ENCODE measurements around the gene EPHB4. TPM values are rescaled to one million over a fixed set of nuclear protein-coding genes. Genes with fewer than 3 reads are reported as not detected.

Gene EPHB4
- total RNA-seq, 2 donors from 2014 or later = 33.6 to 46.4 TPM

- DNase-seq (no peak), ATAC-seq (no peak)
- no peak for TF ChIP-seq POLR2A (IDR thresholded peaks at IDR 0.05)
- TF ChIP-seq, protein P1, sequence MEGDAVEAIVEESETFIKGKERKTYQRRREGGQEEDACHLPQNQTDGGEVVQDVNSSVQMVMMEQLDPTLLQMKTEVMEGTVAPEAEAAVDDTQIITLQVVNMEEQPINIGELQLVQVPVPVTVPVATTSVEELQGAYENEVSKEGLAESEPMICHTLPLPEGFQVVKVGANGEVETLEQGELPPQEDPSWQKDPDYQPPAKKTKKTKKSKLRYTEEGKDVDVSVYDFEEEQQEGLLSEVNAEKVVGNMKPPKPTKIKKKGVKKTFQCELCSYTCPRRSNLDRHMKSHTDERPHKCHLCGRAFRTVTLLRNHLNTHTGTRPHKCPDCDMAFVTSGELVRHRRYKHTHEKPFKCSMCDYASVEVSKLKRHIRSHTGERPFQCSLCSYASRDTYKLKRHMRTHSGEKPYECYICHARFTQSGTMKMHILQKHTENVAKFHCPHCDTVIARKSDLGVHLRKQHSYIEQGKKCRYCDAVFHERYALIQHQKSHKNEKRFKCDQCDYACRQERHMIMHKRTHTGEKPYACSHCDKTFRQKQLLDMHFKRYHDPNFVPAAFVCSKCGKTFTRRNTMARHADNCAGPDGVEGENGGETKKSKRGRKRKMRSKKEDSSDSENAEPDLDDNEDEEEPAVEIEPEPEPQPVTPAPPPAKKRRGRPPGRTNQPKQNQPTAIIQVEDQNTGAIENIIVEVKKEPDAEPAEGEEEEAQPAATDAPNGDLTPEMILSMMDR (IDR thresholded peaks at IDR 0.05) = no peak
- Histone ChIP-seq H3K36me3 (replicated peaks in 1 of 2; ENCODE audit: insufficient read depth in 1 of 2, low read depth in 2 of 2) (no peaks in the 10 kb centered on the region), H3K4me3 (no peak overlapping the region), H3K4me1 (peaks cover 14% of the 10 kb centered on the region), H3K9me3 (no peaks in the 10 kb centered on the region), H3K27me3 (no peaks in the 10 kb centered on the region), H3K27ac (no peak overlapping the region)
- intact Hi-C loops (cut with DNase I) = no loop called here
- WGBS, 2 donors = 61 to 69% methylated on average over 9 of the region's 9 CpGs
These were observed 38.3 kb downstream of the EPHB4 start for GRCh38 chr7:100789055-100789454.

- no peak for DNase-seq
- no peak overlapping the region for H3K27ac ChIP-seq
- H3K36me3 ChIP-seq (replicated peaks in 1 of 2; ENCODE audit: insufficient read depth in 1 of 2, low read depth in 2 of 2) = no peaks in the 10 kb centered on the region
- intact Hi-C loops (cut with DNase I) = no loop called here
- no peaks in the 10 kb centered on the region for H3K27me3 ChIP-seq
- peaks cover under 1% of the 10 kb centered on the region for H3K4me1 ChIP-seq
- TF ChIP-seq POLR2A (IDR thresholded peaks at IDR 0.05) = no peak
- TF ChIP-seq, protein P1 (IDR thresholded peaks at IDR 0.05) = no peak
- no peak overlapping the region for H3K4me3 ChIP-seq
- no peaks in the 10 kb centered on the region for H3K9me3 ChIP-seq
- 67 to 70% methylated on average over 1 of the region's 1 CpG for WGBS, 2 donors
- no peak for ATAC-seq
These were observed 41.0 kb downstream of the EPHB4 start for GRCh38 chr7:100786323-100786722.

DNA sequence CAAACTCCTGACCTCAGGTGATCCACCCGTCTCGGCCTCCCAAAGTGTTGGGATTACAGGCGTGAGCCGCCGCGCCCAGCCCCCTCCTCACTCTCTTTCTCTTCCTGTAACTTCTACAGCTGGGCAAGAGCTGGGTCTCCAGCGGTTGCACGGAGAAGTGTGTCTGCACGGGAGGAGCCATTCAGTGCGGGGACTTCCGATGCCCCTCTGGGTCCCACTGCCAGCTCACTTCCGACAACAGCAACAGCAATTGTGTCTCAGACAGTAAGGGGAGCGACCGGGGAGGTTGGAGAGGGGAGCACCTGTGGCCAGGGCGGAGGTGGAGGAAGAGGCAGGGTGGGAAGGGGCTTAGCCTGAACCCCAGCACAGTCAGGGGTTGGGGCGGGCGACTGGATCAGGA is 41.4 kb downstream of the EPHB4 start:
- TF ChIP-seq, protein P1 (IDR thresholded peaks at IDR 0.05) = no peak
- TF ChIP-seq POLR2A (IDR thresholded peaks at IDR 0.05) = no peak
- H3K27me3 ChIP-seq = no peaks in the 10 kb centered on the region
- DNase-seq (no peak), ATAC-seq (no peak)
- no peaks in the 10 kb centered on the region for H3K36me3 ChIP-seq (replicated peaks in 1 of 2; ENCODE audit: insufficient read depth in 1 of 2, low read depth in 2 of 2)
- no peak overlapping the region for H3K27ac ChIP-seq
- 62 to 66% methylated on average over 10 to 17 of the region's 17 CpGs for WGBS, 2 donors
- no peaks in the 10 kb centered on the region for H3K9me3 ChIP-seq
- H3K4me3 ChIP-seq = no peak overlapping the region
- no peaks in the 10 kb centered on the region for H3K4me1 ChIP-seq
- intact Hi-C loops (cut with DNase I) = no loop called here

DNA sequence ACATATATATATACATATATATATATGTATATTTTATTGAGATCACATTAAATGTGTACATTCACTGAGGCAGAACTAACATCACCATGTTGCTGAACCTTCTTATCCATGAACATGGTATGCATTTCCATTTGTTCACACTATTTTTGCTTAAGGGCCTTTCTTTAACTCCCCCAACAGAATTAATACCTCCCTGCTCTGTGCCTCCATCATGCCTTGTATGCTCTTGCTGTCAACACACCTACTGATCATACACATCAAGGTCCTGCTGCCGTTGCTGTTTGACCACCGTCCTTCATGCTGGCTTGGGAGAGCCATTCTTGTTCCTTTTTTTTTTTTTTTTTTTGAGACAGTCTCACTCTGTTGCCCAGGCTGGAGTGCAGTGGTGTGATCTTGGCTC is 43.5 kb downstream of the EPHB4 start:
- Histone ChIP-seq H3K27me3 (no peaks in the 10 kb centered on the region), H3K9me3 (no peaks in the 10 kb centered on the region), H3K27ac (no peak overlapping the region), H3K4me1 (no peaks in the 10 kb centered on the region), H3K4me3 (no peak overlapping the region), H3K36me3 (replicated peaks in 1 of 2; ENCODE audit: insufficient read depth in 1 of 2, low read depth in 2 of 2) (no peaks in the 10 kb centered on the region)
- no peak for ATAC-seq
- no peak for DNase-seq
- TF ChIP-seq, protein P1 (IDR thresholded peaks at IDR 0.05) = no peak
- TF ChIP-seq POLR2A (IDR thresholded peaks at IDR 0.05) = no peak
- intact Hi-C loops (cut with DNase I) = no loop called here
- 96 to 100% methylated on average over 2 of the region's 2 CpGs for WGBS, 2 donors

- no peak overlapping the region for H3K27ac ChIP-seq
- no peaks in the 10 kb centered on the region for H3K4me1 ChIP-seq
- intact Hi-C loops (cut with DNase I) = no loop called here
- H3K9me3 ChIP-seq = no peaks in the 10 kb centered on the region
- DNase-seq (no peak), ATAC-seq (no peak)
- H3K36me3 ChIP-seq (replicated peaks in 1 of 2; ENCODE audit: insufficient read depth in 1 of 2, low read depth in 2 of 2) = no peaks in the 10 kb centered on the region
- TF ChIP-seq POLR2A (IDR thresholded peaks at IDR 0.05) = no peak
- TF ChIP-seq, protein P1 (IDR thresholded peaks at IDR 0.05) = no peak
- 59 to 63% methylated on average over 7 of the region's 7 CpGs for WGBS, 2 donors
- no peaks in the 10 kb centered on the region for H3K27me3 ChIP-seq
- no peak overlapping the region for H3K4me3 ChIP-seq
These were observed 46.1 kb downstream of the EPHB4 start for GRCh38 chr7:100781255-100781654.
